ENCODE results near the gene NID1. TPM values are rescaled to one million over a fixed set of nuclear protein-coding genes. Genes with fewer than 3 reads are reported as not detected.

Gene NID1
- total and polyA plus RNA-seq, 2 of the 4 experiments (the other 2 are of a cell fraction): 21.9 to 83.3 TPM

- Histone ChIP-seq H4K5ac (ENCODE audit: low read depth, low read length) (peak overlapping the region; percentile 56), H4K20me1 (ENCODE audit: insufficient read depth, low read length) (no peaks in the 10 kb centered on the region), H3K27ac (ENCODE audit: insufficient read depth, low read length) (peak overlapping the region; percentile 65; the same call in 1 of the 2 replicates), H2BK15ac (ENCODE audit: low read depth, low read length) (0 out of 3 replicates have a peak overlapping the region, but pooled peaks have one; percentile 40), H3K9ac (ENCODE audit: low read depth, low read length) (no peak overlapping the region), H4K8ac (ENCODE audit: low read depth in 2 of 2, low read length in 2 of 2) (peak overlapping the region in 1 of 2 experiments; percentile 14; a peak in 2 of 4 replicates), H3K36me3 (ENCODE audit: control insufficient read depth, insufficient read depth, low read length) (peaks cover 26% of the 10 kb centered on the region), H3K9me3 (ENCODE audit: control insufficient read depth, insufficient read depth, low read length) (no peaks in the 10 kb centered on the region), H3K27me3 (ENCODE audit: control insufficient read depth, insufficient read depth, low read length) (no peaks in the 10 kb centered on the region), H3K4me1 (ENCODE audit: control insufficient read depth, insufficient read depth, low read length) (peaks cover 7% of the 10 kb centered on the region), H3K4ac (ENCODE audit: low read depth, low read length) (peak overlapping the region; percentile 57), H3K14ac (replicated peaks; ENCODE audit: low read depth, low read length) (peak overlapping the region; percentile 33; the same call in 1 of the 2 replicates), H2BK5ac (ENCODE audit: low read depth, low read length, poor library complexity, severe bottlenecking) (peak overlapping the region; percentile 57), H3K4me3 (ENCODE audit: insufficient read depth, low read depth, low read length) (no peak overlapping the region), H2AFZ (replicated peaks; ENCODE audit: low read length, poor library complexity) (no peak overlapping the region), H4K91ac (ENCODE audit: insufficient read depth, low read depth, low read length) (no peak overlapping the region; the same call in 1 of the 2 replicates), H2AK5ac (ENCODE audit: low read depth, low read length) (peak overlapping the region; percentile 6), H2BK120ac (ENCODE audit: low read depth, low read length) (peak overlapping the region; percentile 56; the same call in 1 of the 2 replicates), H3K18ac (ENCODE audit: low read depth, low read length) (peak overlapping the region; percentile 34), H3K56ac (ENCODE audit: extremely low read depth, insufficient read depth, low read length) (no peak overlapping the region), H3K4me2 (ENCODE audit: low read depth, low read length) (no peak overlapping the region), H2AK9ac (replicated peaks; ENCODE audit: low read depth, low read length, poor library complexity) (peak overlapping the region; percentile 3), H3K79me1 (ENCODE audit: low read depth in 1 of 2, low read length in 2 of 2) (peaks cover 0 to 3% of the 10 kb centered on the region in 2 experiments; a peak in 1 of 4 replicates), H3K9me1 (ENCODE audit: insufficient read depth, low read length) (peaks cover 12% of the 10 kb centered on the region), H2BK20ac (ENCODE audit: low read depth, low read length) (peak overlapping the region; percentile 27; the same call in 1 of the 2 replicates), H3K23ac (ENCODE audit: low read depth, low read length) (no peak overlapping the region)
- intact Hi-C loops (cut with micrococcal nuclease): no loop called here
- in situ Hi-C loops (cut with MboI; ENCODE audit: low sequenced_read_pairs): no loop called here
- DNase-seq (no peak), ATAC-seq (ENCODE audit: low read depth) (peak; percentile 7; the same call in 1 of the 2 replicates)
- 71% methylated on average over 4 of the region's 7 CpGs; no CpG with 5 or more reads in 1 of the 2 experiments for WGBS, 2 experiments (ENCODE audit: extremely low coverage in 2 of 2, insufficient read length in 1 of 2)
- dilution Hi-C loops (cut with HindIII; ENCODE audit: low sequenced_read_pairs, unreplicated experiment): no loop called here
- BruUV-seq (replicated peaks): no TSS peak
- ChIA-PET POLR2A (ENCODE audit: unreplicated experiment) (no interaction called here), CTCF (interaction anchor here (1.2 kb wide), 1 partner anchor 11 kb away, joined by 4 read pairs; no protein-coding TSS in a partner anchor)
- no peak for TF ChIP-seq CTCF (conservative IDR thresholded peaks at IDR 0.05; ENCODE audit: low read depth, low read length)
- TF ChIP-seq MAZ (IDR thresholded peaks at IDR 0.05; ENCODE audit: borderline replicate concordance, low read depth, low read length): no peak
- TF ChIP-seq BHLHE40 (IDR thresholded peaks at IDR 0.05; ENCODE audit: low read depth, low read length): no peak
- TF ChIP-seq RCOR1 (IDR thresholded peaks at IDR 0.05; ENCODE audit: insufficient replicate concordance, low read length): no peak
- TF ChIP-seq POLR2A (IDR thresholded peaks at IDR 0.05; ENCODE audit: low read depth, low read length): no peak
- TF ChIP-seq CEBPB (IDR thresholded peaks at IDR 0.05; ENCODE audit: low read depth, low read length): no peak
- TF ChIP-seq SMC3 (IDR thresholded peaks at IDR 0.05; ENCODE audit: low read depth, low read length): no peak
- TF ChIP-seq USF2 (IDR thresholded peaks at IDR 0.05; ENCODE audit: low read depth, low read length): no peak
- TF ChIP-seq, protein P1, sequence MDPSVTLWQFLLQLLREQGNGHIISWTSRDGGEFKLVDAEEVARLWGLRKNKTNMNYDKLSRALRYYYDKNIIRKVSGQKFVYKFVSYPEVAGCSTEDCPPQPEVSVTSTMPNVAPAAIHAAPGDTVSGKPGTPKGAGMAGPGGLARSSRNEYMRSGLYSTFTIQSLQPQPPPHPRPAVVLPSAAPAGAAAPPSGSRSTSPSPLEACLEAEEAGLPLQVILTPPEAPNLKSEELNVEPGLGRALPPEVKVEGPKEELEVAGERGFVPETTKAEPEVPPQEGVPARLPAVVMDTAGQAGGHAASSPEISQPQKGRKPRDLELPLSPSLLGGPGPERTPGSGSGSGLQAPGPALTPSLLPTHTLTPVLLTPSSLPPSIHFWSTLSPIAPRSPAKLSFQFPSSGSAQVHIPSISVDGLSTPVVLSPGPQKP (IDR thresholded peaks at IDR 0.05; ENCODE audit: borderline replicate concordance, low read depth, low read length): no peak
- TF ChIP-seq FOS (IDR thresholded peaks at IDR 0.05; ENCODE audit: low read depth, low read length): no peak
- no peak for TF ChIP-seq RAD21 (IDR thresholded peaks at IDR 0.05; ENCODE audit: low read length)
- TF ChIP-seq RFX5 (IDR thresholded peaks at IDR 0.05; ENCODE audit: low read depth, low read length): no peak
- no peak for TF ChIP-seq CHD1 (IDR thresholded peaks at IDR 0.05; ENCODE audit: low read depth, low read length)
- TF ChIP-seq NFE2L2 (IDR thresholded peaks at IDR 0.05; ENCODE audit: low read depth, low read length): no peak
These were observed 54.4 kb downstream of the NID1 start for GRCh38 chr1:236010443-236010842.
